Astrocyte (in vitro differentiated cells and primary cell): ENCODE results near the gene LPO. TPM values are rescaled to one million over a fixed set of nuclear protein-coding genes. Genes with fewer than 3 reads are reported as not detected.

Source experiments
- DNase-seq: peaks from one replicate; pipeline ENCODE4 v3.0.0-alpha.2; 2010; ENCODE audit warnings: low read depth
- FAIRE-seq: peaks from 2 replicates; lab custom pipeline; 2011; peaks lifted over from hg19 to GRCh38; lab: Jason Lieb, UNC
- H2AFZ ChIP-seq: 2 replicates; pipeline ENCODE4 v1.6.0; 2012; ENCODE audit warnings: low read depth, low read length, inconsistent platforms
- H3K27ac ChIP-seq: 2 replicates; pipeline ENCODE4 v1.5.1; 2011; ENCODE audit warnings: low read depth, low read length, inconsistent platforms
- H3K27me3 ChIP-seq: 2 replicates; pipeline ENCODE4 v1.6.0; 2011; ENCODE audit warnings: low read length, inconsistent platforms; ENCODE audit not compliant: insufficient read depth
- H3K36me3 ChIP-seq: 2 replicates; pipeline ENCODE4 v1.5.1; 2011; ENCODE audit warnings: low read length, inconsistent platforms; ENCODE audit not compliant: insufficient read depth
- H3K4me1 ChIP-seq: 2 replicates; pipeline ENCODE4 v1.5.1; 2011; ENCODE audit warnings: low read length, inconsistent platforms; ENCODE audit not compliant: insufficient read depth
- H3K4me2 ChIP-seq: 2 replicates; pipeline ENCODE4 v1.6.0; 2012; ENCODE audit warnings: low read length, inconsistent platforms
- H3K4me3 ChIP-seq: 2 replicates; pipeline ENCODE4 v1.5.1; 2011; ENCODE audit warnings: low read depth, mild to moderate bottlenecking, low read length, inconsistent platforms; ENCODE audit not compliant: insufficient read depth
- H3K79me2 ChIP-seq: 2 replicates; pipeline ENCODE4 v1.6.0; 2012; ENCODE audit warnings: mild to moderate bottlenecking, low read length, inconsistent platforms; ENCODE audit not compliant: insufficient read depth
- H3K9ac ChIP-seq: 2 replicates; pipeline ENCODE4 v1.6.0; 2012; ENCODE audit warnings: mild to moderate bottlenecking, low read length, inconsistent platforms
- H3K9me3 ChIP-seq: 2 replicates; pipeline ENCODE4 v1.5.1; 2012; ENCODE audit warnings: low read depth, mild to moderate bottlenecking, low read length, inconsistent platforms; ENCODE audit not compliant: insufficient read depth
- H4K20me1 ChIP-seq: 2 replicates; pipeline ENCODE4 v1.6.0; 2012; ENCODE audit warnings: low read length, inconsistent platforms; ENCODE audit not compliant: insufficient read depth
- H3K27ac Mint-ChIP-seq: one replicate; pipeline ENCODE4 v1.8.0; 2021; ENCODE audit warnings: mild to moderate bottlenecking, mixed read lengths; ENCODE audit not compliant: unreplicated experiment
- H3K27me3 Mint-ChIP-seq: one replicate; pipeline ENCODE4 v1.8.0; 2021; ENCODE audit warnings: low read depth, mixed read lengths; ENCODE audit not compliant: unreplicated experiment
- H3K36me3 Mint-ChIP-seq: one replicate; pipeline ENCODE4 v1.8.0; 2021; ENCODE audit warnings: low read depth, mixed read lengths; ENCODE audit not compliant: unreplicated experiment
- H3K4me1 Mint-ChIP-seq: one replicate; pipeline ENCODE4 v1.8.0; 2021; ENCODE audit warnings: low read depth, mixed read lengths; ENCODE audit not compliant: unreplicated experiment
- H3K4me3 Mint-ChIP-seq: one replicate; pipeline ENCODE4 v1.8.0; 2021; ENCODE audit warnings: mild to moderate bottlenecking, moderate library complexity, mixed read lengths; ENCODE audit not compliant: unreplicated experiment
- H3K9me3 Mint-ChIP-seq: one replicate; pipeline ENCODE4 v1.8.0; 2021; ENCODE audit warnings: mild to moderate bottlenecking, mixed read lengths; ENCODE audit not compliant: unreplicated experiment
- EZH2 ChIP-seq: IDR thresholded peaks from 2 replicates; pipeline ENCODE4 v1.6.1; 2012; ENCODE audit warnings: mild to moderate bottlenecking, low read length, inconsistent platforms; ENCODE audit not compliant: insufficient read depth
- total RNA-seq: library from RNA; stranded (reverse); gene quantifications from 2 replicates; pipeline ENCODE4 v1.2.1, GENCODE V29; 2021
- TF ChIP-seq, protein P1 (sequence below): IDR thresholded peaks from 2 replicates; pipeline ENCODE4 v1.5.1; 2011; ENCODE audit warnings: low read depth, mild to moderate bottlenecking, inconsistent platforms, low read length, moderate library complexity; ENCODE audit not compliant: insufficient read depth

Gene LPO
- total RNA-seq, 1 donor from 2014 or later, result not detected

DNA sequence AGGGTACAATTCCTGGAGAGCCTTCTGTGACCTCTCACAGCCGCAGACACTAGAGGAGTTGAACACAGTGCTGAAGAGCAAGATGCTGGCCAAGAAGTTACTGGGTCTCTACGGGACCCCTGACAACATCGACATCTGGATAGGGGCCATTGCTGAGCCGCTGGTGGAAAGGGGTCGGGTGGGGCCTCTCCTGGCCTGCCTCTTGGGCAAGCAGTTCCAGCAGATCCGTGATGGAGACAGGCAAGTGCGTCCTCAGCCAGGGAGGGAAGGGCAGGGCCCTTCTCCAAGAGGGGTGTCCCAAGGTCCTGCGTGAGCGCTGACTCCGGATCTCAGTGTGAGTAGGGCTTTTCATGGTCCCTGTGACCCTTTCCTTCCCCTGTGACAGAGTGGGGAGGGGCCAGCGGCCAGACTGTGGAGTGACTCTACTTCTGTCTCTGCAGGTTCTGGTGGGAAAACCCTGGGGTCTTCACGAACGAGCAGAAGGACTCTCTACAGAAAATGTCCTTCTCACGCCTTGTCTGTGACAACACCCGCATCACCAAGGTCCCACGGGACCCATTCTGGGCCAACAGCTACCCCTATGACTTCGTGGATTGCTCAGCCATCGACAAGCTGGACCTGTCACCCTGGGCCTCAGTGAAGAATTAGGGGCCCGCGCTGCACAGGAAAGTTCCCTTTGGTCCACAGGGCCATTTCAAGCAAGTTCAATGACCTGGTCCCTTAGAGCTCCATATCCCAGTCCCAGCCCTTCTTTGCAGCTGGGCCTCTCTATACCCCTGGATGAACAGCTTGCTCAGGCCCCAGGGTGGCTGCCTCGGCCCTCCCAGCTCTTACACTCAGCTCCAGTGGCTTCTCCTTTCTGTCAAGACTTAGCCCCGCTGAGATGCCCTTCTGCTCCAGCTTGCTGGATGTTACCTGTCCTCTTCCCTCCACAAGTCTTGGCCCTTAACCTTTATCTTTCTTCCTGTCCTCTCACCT, 29.3 kb downstream of the LPO start:
- no peaks in the 10 kb centered on the region for H3K9me3 ChIP-seq
- peaks cover 15% of the 10 kb centered on the region for H3K27me3 ChIP-seq
- H2AFZ ChIP-seq, result no peak overlapping the region
- Mint-ChIP-seq H3K9me3 (peaks cover 3% of the 10 kb centered on the region), H3K27me3 (peaks cover 66% of the 10 kb centered on the region), H3K4me1 (no peaks in the 10 kb centered on the region), H3K27ac (no peak overlapping the region), H3K36me3 (no peaks in the 10 kb centered on the region), H3K4me3 (no peak overlapping the region)
- no peaks in the 10 kb centered on the region for H3K36me3 ChIP-seq
- H3K4me3 ChIP-seq, result no peak overlapping the region
- no peak overlapping the region for H3K9ac ChIP-seq
- no peak for TF ChIP-seq EZH2
- TF ChIP-seq, protein P1, sequence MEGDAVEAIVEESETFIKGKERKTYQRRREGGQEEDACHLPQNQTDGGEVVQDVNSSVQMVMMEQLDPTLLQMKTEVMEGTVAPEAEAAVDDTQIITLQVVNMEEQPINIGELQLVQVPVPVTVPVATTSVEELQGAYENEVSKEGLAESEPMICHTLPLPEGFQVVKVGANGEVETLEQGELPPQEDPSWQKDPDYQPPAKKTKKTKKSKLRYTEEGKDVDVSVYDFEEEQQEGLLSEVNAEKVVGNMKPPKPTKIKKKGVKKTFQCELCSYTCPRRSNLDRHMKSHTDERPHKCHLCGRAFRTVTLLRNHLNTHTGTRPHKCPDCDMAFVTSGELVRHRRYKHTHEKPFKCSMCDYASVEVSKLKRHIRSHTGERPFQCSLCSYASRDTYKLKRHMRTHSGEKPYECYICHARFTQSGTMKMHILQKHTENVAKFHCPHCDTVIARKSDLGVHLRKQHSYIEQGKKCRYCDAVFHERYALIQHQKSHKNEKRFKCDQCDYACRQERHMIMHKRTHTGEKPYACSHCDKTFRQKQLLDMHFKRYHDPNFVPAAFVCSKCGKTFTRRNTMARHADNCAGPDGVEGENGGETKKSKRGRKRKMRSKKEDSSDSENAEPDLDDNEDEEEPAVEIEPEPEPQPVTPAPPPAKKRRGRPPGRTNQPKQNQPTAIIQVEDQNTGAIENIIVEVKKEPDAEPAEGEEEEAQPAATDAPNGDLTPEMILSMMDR, result no peak
- no peaks in the 10 kb centered on the region for H4K20me1 ChIP-seq
- no peaks in the 10 kb centered on the region for H3K79me2 ChIP-seq
- no peak for FAIRE-seq
- no peak overlapping the region for H3K4me2 ChIP-seq
- no peak for DNase-seq
- no peak overlapping the region for H3K27ac ChIP-seq
- H3K4me1 ChIP-seq, result no peaks in the 10 kb centered on the region

GRCh38 chr17:58268326-58268725, 29.9 kb downstream of the LPO start:
- Histone ChIP-seq H3K79me2 (no peaks in the 10 kb centered on the region), H3K9me3 (no peaks in the 10 kb centered on the region), H3K4me3 (no peak overlapping the region), H3K36me3 (no peaks in the 10 kb centered on the region), H3K27ac (no peak overlapping the region), H3K9ac (no peak overlapping the region), H3K4me1 (no peaks in the 10 kb centered on the region), H2AFZ (no peak overlapping the region), H3K27me3 (peaks cover 12% of the 10 kb centered on the region), H4K20me1 (no peaks in the 10 kb centered on the region), H3K4me2 (no peak overlapping the region)
- H3K9me3 Mint-ChIP-seq, result peaks cover 3% of the 10 kb centered on the region
- DNase-seq (no peak), FAIRE-seq (no peak)
- no peak overlapping the region for H3K4me3 Mint-ChIP-seq
- no peaks in the 10 kb centered on the region for H3K36me3 Mint-ChIP-seq
- no peak overlapping the region for H3K27ac Mint-ChIP-seq
- no peaks in the 10 kb centered on the region for H3K4me1 Mint-ChIP-seq
- TF ChIP-seq EZH2, result no peak
- H3K27me3 Mint-ChIP-seq, result peaks cover 66% of the 10 kb centered on the region

DNA sequence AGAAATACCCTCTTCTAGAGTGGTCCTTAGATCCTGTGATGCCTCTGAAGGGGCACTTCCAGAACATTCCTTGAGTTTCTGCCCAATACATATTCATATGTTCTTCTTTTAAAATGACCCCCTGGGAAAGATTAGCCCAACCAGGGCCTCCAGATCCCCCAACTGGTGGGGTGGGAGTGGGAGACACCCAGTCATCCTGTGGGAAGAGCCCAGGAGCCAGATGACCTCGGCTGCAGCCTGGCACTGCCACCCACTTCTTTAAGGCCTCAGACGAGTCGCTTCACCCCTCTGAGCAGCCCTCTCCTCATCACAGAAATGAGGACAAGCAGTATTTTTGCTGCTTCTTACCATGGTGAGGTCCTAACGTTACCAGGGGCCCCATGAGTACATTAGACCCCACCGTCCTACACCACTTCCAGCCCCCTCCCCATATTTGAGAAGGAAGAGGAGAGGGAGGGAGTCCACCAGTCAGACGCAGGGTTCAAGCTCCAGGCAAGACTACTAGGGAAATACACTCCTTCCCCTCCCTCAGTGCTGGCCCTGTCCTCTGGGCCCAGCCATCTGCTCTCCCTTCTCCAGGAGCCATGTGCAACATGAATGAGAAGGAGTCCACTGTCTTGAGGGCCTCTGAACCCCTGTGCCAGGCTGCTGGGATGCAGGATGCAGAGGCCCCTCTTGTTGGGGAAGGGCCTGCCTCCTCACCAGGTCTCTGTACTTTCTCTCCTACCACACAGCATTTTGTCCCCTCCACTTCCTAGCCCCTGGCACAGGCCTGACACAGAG, 30.6 kb downstream of the LPO start:
- Histone ChIP-seq H3K4me1 (no peaks in the 10 kb centered on the region), H3K27me3 (peaks cover 8% of the 10 kb centered on the region), H3K4me2 (no peak overlapping the region), H3K27ac (no peak overlapping the region), H3K9ac (no peak overlapping the region), H4K20me1 (no peaks in the 10 kb centered on the region), H3K4me3 (no peak overlapping the region), H3K36me3 (no peaks in the 10 kb centered on the region), H3K9me3 (no peaks in the 10 kb centered on the region), H2AFZ (no peak overlapping the region), H3K79me2 (no peaks in the 10 kb centered on the region)
- FAIRE-seq (no peak), DNase-seq (no peak)
- H3K27me3 Mint-ChIP-seq, result peaks cover 71% of the 10 kb centered on the region
- H3K4me1 Mint-ChIP-seq, result no peaks in the 10 kb centered on the region
- TF ChIP-seq, protein P1, result no peak
- no peak for TF ChIP-seq EZH2
- no peak overlapping the region for H3K4me3 Mint-ChIP-seq
- H3K9me3 Mint-ChIP-seq, result peaks cover 3% of the 10 kb centered on the region
- no peak overlapping the region for H3K27ac Mint-ChIP-seq
- no peaks in the 10 kb centered on the region for H3K36me3 Mint-ChIP-seq
